B cell (primary cell): ENCODE data around the gene BHLHA15. TPM values are rescaled to one million over a fixed set of nuclear protein-coding genes. Genes with fewer than 3 reads are reported as not detected.
A peak's percentile ranks its signal among the peaks of the same experiment; 100 is the strongest.

Experiments
- ATAC-seq: fragments of 200-7000 bp; cut with Tn5 transposase; one replicate; pipeline ENCODE4 v1.10.0; 2021; ENCODE audit warnings: low read depth, mild to moderate bottlenecking, moderate number of reproducible peaks, moderate library complexity
- CTCF ChIA-PET: fragments of 350-600 bp; sonication (Branson Sonifier 250); formaldehyde crosslinking; loops from one replicate; lab custom pipeline; 2021; ENCODE audit warnings: antibody characterized with exemption, inconsistent platforms; lab: Charles Lee
- POLR2A ChIA-PET: fragments of 350-600 bp; sonication (Branson Sonifier 250); formaldehyde crosslinking; loops from one replicate; lab custom pipeline; 2021; ENCODE audit warnings: antibody characterized with exemption; lab: Charles Lee
- DNase-seq: peaks from one replicate; pipeline ENCODE4 v3.0.0; 2013
- H2AFZ ChIP-seq: 2 replicates; pipeline ENCODE4 v1.6.1; 2012; ENCODE audit warnings: mild to moderate bottlenecking, low read depth, low read length; ENCODE audit not compliant: insufficient read depth, poor library complexity, severe bottlenecking
- H3K27ac ChIP-seq, 2 donors: 1 replicate in 1 of 2; 2 replicates in 1 of 2; pipeline ENCODE4 v1.5.1; 2012 to 2013; ENCODE audit warnings: low read length in 2 of 2, mild to moderate bottlenecking in 2 of 2, moderate library complexity in 1 of 2
- H3K27me3 ChIP-seq, 4 experiments: fragments of 200-600 bp in 1 of 4; sonication (generic) in 1 of 4; replicated peaks in 1 of 4; 1 replicate in 2 of 4; 2 replicates in 2 of 4; pipeline versions ENCODE4 v1.6.1 to v1.7.0; 2013 to 2016; ENCODE audit warnings: low read length in 3 of 4, mild to moderate bottlenecking in 2 of 4, mixed read lengths in 1 of 4, moderate library complexity in 1 of 4; ENCODE audit not compliant: insufficient read depth in 4 of 4, control insufficient read depth in 3 of 4; ENCODE audit errors: control extremely low read depth in 1 of 4
- H3K36me3 ChIP-seq, 2 experiments: replicated peaks in 1 of 2; 1 replicate in 1 of 2; 2 replicates in 1 of 2; pipeline versions ENCODE4 v1.6.1 to v1.7.1; 2013; ENCODE audit warnings: low read length in 1 of 2; ENCODE audit not compliant: insufficient read depth in 2 of 2, control insufficient read depth in 1 of 2; ENCODE audit errors: control extremely low read depth in 1 of 2, extremely low read depth in 1 of 2
- H3K4me1 ChIP-seq, 2 donors: fragments of 200-600 bp in 1 of 2; sonication (generic) in 1 of 2; 1 replicate in 1 of 2; 2 replicates in 1 of 2; pipeline versions ENCODE4 v1.5.1 to v1.6.1; 2013 to 2017; ENCODE audit warnings: low read length in 2 of 2; ENCODE audit not compliant: control insufficient read depth in 2 of 2, insufficient read depth in 2 of 2
- H3K4me2 ChIP-seq: replicated peaks from 2 replicates; pipeline ENCODE3; 2012; ENCODE audit warnings: mild to moderate bottlenecking, low read depth, low read length; ENCODE audit not compliant: poor library complexity, severe bottlenecking
- H3K4me3 ChIP-seq, 5 experiments: fragments of 200-600 bp in 1 of 5; sonication (generic) in 1 of 5; 1 replicate in 3 of 5; 2 replicates in 2 of 5; pipeline versions ENCODE4 v1.5.1 to v1.7.0; 2011 to 2016; ENCODE audit warnings: low read length in 4 of 5, mild to moderate bottlenecking in 4 of 5, low read depth in 2 of 5, control low read depth in 1 of 5, moderate library complexity in 1 of 5; ENCODE audit not compliant: insufficient read depth in 1 of 5; ENCODE audit errors: control extremely low read depth in 1 of 5, extremely low read depth in 1 of 5
- H3K79me2 ChIP-seq: fragments of 200-600 bp; sonication (generic); one replicate; pipeline ENCODE4 v1.6.0; 2016; ENCODE audit warnings: low read length; ENCODE audit not compliant: control insufficient read depth, insufficient read depth
- H3K9ac ChIP-seq: fragments of 200-600 bp; sonication (generic); 2 replicates; pipeline ENCODE4 v1.6.1; 2017; ENCODE audit warnings: mild to moderate bottlenecking, low read length, moderate library complexity
- H3K9me3 ChIP-seq, 3 donors: one replicate each; pipeline versions ENCODE4 v1.6.1 to v1.7.1; 2013; ENCODE audit warnings: low read length in 2 of 3; ENCODE audit not compliant: control insufficient read depth in 2 of 3, insufficient read depth in 1 of 3; ENCODE audit errors: control extremely low read depth in 1 of 3
- H4K20me1 ChIP-seq: 2 replicates; pipeline ENCODE4 v1.6.0; 2012; ENCODE audit warnings: mild to moderate bottlenecking, low read length; ENCODE audit not compliant: insufficient read depth, control insufficient read depth, poor library complexity, severe bottlenecking
- H3K27ac Mint-ChIP-seq: one replicate; pipeline ENCODE4 v1.8.0; 2021; ENCODE audit warnings: mixed read lengths
- H3K27me3 Mint-ChIP-seq: one replicate; pipeline ENCODE4 v1.8.0; 2021; ENCODE audit warnings: mixed read lengths
- H3K4me1 Mint-ChIP-seq: one replicate; pipeline ENCODE4 v1.8.0; 2021; ENCODE audit warnings: mixed read lengths
- H3K4me3 Mint-ChIP-seq: one replicate; pipeline ENCODE4 v1.8.0; 2021; ENCODE audit warnings: mixed read lengths
- H3K9me3 Mint-ChIP-seq: one replicate; pipeline ENCODE4 v1.8.0; 2022; ENCODE audit warnings: mixed read lengths; ENCODE audit not compliant: insufficient read depth
- EZH2 ChIP-seq: IDR thresholded peaks from 2 replicates; pipeline ENCODE4 v1.6.1; 2012; ENCODE audit warnings: borderline replicate concordance, low read depth, mild to moderate bottlenecking, moderate library complexity, low read length; ENCODE audit not compliant: insufficient read depth, poor library complexity, severe bottlenecking
- WGBS: methylation state at CpG from one replicate; pipeline ENCODE4 v1.1.5; 2013; ENCODE audit warnings: missing lambda C conversion rate; ENCODE audit not compliant: insufficient coverage; 5-methylcytosine and 5-hydroxymethylcytosine counted together
- intact Hi-C: fragments of 100-400 bp; cut with micrococcal nuclease; formaldehyde crosslinking; loops from one replicate; pipeline ENCODE4 v1.10.0; 2022
- polyA plus RNA-seq: library from polyadenylated mRNA; depleted of rRNA; stranded (reverse); fragments of >200 nt; gene quantifications from 2 replicates; pipeline ENCODE4 v1.2.3, GENCODE V29; 2012
- total RNA-seq, 2 donors: library from RNA; stranded (reverse); fragments of 120-200 nt in 1 of 2; gene quantifications; 1 replicate in 1 of 2; 2 replicates in 1 of 2; pipeline versions ENCODE4 v1.2.3 to v1.2.4, GENCODE V29; 2013 to 2022
- TF ChIP-seq, protein P1 (sequence below): fragments of 200-600 bp; IDR thresholded peaks from one replicate; pipeline ENCODE4 v1.8.0; 2022; ENCODE audit warnings: antibody characterized with exemption, mild to moderate bottlenecking

BHLHA15 gene
- total and polyA plus RNA-seq, 2 donors (not counting 1 experiment from before 2014, with no cell fraction given), result 0.74 to 2.2 TPM

DNA sequence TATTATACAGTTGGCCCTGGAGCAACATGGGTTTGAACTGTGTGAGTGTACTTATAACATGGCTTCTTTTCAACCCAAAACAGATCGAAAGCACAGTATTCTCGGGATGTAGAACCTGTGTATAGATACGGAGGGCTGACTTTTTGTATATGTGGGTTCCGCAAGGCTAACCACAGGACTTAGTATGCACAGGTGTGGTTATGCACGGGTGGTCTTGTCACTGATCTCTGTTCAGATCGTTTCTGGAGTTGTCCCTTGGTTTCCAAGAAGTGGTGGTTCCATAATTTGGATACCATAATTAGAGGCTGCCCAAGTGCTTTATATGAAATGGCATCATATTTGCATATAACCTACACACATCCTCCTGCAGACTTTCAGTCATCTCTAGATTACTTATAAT, 10.9 kb upstream of the BHLHA15 start:
- Histone ChIP-seq H3K79me2 (no peaks in the 10 kb centered on the region), H2AFZ (no peak overlapping the region), H3K4me2 (peak overlapping the region; percentile 71), H3K36me3 (no peaks in the 10 kb centered on the region), H3K4me1 (peaks cover 45 to 54% of the 10 kb centered on the region in 2 donors), H3K27ac (no peak overlapping the region), H4K20me1 (peaks cover 44% of the 10 kb centered on the region), H3K9ac (peak overlapping the region; percentile 36), H3K4me3 (peak overlapping the region in 3 of 5 experiments; percentile 21 to 49 (median 32)), H3K9me3 (peaks cover 0 to 9% (median 4%) of the 10 kb centered on the region in 3 donors), H3K27me3 (peaks cover 0 to 17% (median 7%) of the 10 kb centered on the region in 4 experiments)
- TF ChIP-seq, protein P1, sequence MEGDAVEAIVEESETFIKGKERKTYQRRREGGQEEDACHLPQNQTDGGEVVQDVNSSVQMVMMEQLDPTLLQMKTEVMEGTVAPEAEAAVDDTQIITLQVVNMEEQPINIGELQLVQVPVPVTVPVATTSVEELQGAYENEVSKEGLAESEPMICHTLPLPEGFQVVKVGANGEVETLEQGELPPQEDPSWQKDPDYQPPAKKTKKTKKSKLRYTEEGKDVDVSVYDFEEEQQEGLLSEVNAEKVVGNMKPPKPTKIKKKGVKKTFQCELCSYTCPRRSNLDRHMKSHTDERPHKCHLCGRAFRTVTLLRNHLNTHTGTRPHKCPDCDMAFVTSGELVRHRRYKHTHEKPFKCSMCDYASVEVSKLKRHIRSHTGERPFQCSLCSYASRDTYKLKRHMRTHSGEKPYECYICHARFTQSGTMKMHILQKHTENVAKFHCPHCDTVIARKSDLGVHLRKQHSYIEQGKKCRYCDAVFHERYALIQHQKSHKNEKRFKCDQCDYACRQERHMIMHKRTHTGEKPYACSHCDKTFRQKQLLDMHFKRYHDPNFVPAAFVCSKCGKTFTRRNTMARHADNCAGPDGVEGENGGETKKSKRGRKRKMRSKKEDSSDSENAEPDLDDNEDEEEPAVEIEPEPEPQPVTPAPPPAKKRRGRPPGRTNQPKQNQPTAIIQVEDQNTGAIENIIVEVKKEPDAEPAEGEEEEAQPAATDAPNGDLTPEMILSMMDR, result no peak
- TF ChIP-seq EZH2, result no peak
- DNase-seq (peak; percentile 63), ATAC-seq (peak; percentile 14)
- Mint-ChIP-seq H3K27me3 (peaks cover 17% of the 10 kb centered on the region), H3K4me1 (peaks cover 55% of the 10 kb centered on the region), H3K9me3 (no peaks in the 10 kb centered on the region), H3K4me3 (peak overlapping the region; percentile 68), H3K27ac (no peak overlapping the region)
- ChIA-PET POLR2A (no interaction called here), CTCF (interaction anchor here (1.1 kb wide), 1 partner anchor 50 kb away, joined by 3 read pairs; no protein-coding TSS in a partner anchor)
- WGBS, result 0% methylated on average over 2 of the region's 6 CpGs
- intact Hi-C loops, result no loop called here
